HepG2 (cell line): ENCODE results near the gene TENT5A.

ENCODE experiments used
- CBFB ChIP-seq: sonication (generic); formaldehyde crosslinking; IDR thresholded peaks from 2 replicates; pipeline ENCODE4 v1.4.0; 2020; ENCODE audit warnings: missing genetic modification reagents
- CHD4 ChIP-seq: fragments of 200-600 bp; sonication (generic); IDR thresholded peaks from 2 replicates; pipeline ENCODE4 v1.7.0; 2017; ENCODE audit warnings: mild to moderate bottlenecking, low read length, borderline replicate concordance
- MAZ ChIP-seq, 2 experiments: sonication (generic) in 1 of 2; formaldehyde crosslinking in 1 of 2; IDR thresholded peaks; 2 replicates each; pipeline versions ENCODE4 v1.5.0 to v1.6.1; 2012 to 2020; ENCODE audit warnings: low read depth in 2 of 2, mild to moderate bottlenecking in 2 of 2, borderline replicate concordance in 1 of 2, improper control_type of control experiment in 1 of 2, low read length in 1 of 2, missing genetic modification reagents in 1 of 2, moderate library complexity in 1 of 2
- NCOA2 ChIP-seq: sonication (generic); formaldehyde crosslinking; IDR thresholded peaks from 2 replicates; pipeline ENCODE4 v1.8.0; 2022; ENCODE audit warnings: inconsistent platforms
- NFE2 ChIP-seq: sonication (generic); formaldehyde crosslinking; IDR thresholded peaks from 2 replicates; pipeline ENCODE4 v1.4.0; 2020; ENCODE audit warnings: missing genetic modification reagents
- NFE2L1 ChIP-seq: sonication (generic); formaldehyde crosslinking; IDR thresholded peaks from 2 replicates; pipeline ENCODE4 v1.4.0; 2020; ENCODE audit warnings: missing genetic modification reagents, mild to moderate bottlenecking, borderline replicate concordance
- POLR2AphosphoS2 ChIP-seq: IDR thresholded peaks from 2 replicates; pipeline ENCODE4 v1.6.1; 2011; ENCODE audit warnings: low read depth, low read length, improper control_type of control experiment
- POLR2AphosphoS5 ChIP-seq: IDR thresholded peaks from 2 replicates; pipeline ENCODE4 v1.6.1; 2012; ENCODE audit warnings: low read depth, low read length
- SP4 ChIP-seq: sonication (generic); formaldehyde crosslinking; IDR thresholded peaks from 2 replicates; pipeline ENCODE4 v1.8.1; 2023; ENCODE audit warnings: mild to moderate bottlenecking, missing genetic modification reagents
- SYNCRIP ChIP-seq: fragments of 200-400 bp; formaldehyde crosslinking; IDR thresholded peaks from 2 replicates; pipeline ENCODE4 v1.6.1; 2018; ENCODE audit warnings: mild to moderate bottlenecking, low read depth, low read length; ENCODE audit not compliant: insufficient read depth
- TARDBP ChIP-seq: sonication (generic); formaldehyde crosslinking; IDR thresholded peaks from 2 replicates; pipeline ENCODE4 v1.8.0; 2022; ENCODE audit warnings: mild to moderate bottlenecking, missing genetic modification reagents
- THRA ChIP-seq: sonication (generic); formaldehyde crosslinking; IDR thresholded peaks from 2 replicates; pipeline ENCODE4 v1.4.0; 2020; ENCODE audit warnings: missing genetic modification reagents, borderline replicate concordance
- TRIM22 ChIP-seq: fragments of 450-650 bp; IDR thresholded peaks from 2 replicates; pipeline ENCODE4 v1.6.1; 2017
- ZNF383 ChIP-seq: sonication (generic); formaldehyde crosslinking; IDR thresholded peaks from 2 replicates; pipeline ENCODE4 v1.4.0; 2020; ENCODE audit warnings: missing genetic modification reagents, mild to moderate bottlenecking, borderline replicate concordance

DNA sequence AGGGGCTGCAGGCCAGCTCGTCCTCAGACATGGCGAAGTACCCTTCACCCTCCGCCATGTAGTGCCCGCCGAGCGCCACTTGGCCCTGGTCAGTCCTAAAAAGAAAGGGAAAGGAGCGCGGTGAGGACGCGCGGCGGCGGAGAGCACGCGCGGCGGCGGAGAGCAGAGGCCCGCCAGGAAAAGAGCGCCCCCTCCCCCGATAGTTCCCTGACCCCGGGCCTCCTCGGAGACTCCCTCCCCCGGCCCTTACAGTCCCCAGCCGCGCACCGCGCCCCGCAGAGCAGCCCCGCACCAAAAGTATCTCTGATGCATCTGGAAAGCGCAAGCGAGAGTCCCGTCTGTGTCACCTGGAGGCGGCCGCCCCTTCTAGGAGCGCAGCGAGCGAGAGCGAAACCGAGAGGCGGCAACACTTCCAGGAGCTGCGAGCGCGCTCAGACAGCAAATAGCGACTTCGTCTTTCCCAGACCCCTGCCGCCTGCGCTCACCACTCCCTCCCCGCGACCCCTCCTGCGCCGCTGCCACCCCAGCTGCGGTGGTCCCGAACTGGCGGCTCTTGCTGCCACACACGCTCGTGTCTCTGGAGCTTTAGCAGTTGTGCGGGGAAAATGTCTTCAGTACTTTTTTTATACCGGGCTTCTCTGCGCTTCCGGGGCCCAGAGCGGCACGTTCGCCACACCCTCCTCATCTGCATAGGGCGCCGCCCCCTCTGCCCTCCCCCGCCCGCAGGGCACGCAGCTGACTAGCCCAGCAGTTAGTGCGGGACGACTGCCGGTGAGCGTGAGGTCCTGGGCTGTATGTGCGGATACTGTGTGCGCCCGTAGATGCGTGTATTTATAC, at the start of gene TENT5A:
- TF ChIP-seq THRA (CRISPR knock-in tag) (no peak), CHD4 (no peak), SYNCRIP (no peak), TARDBP (CRISPR knock-in tag) (no peak), NFE2L1 (no peak), CBFB (CRISPR knock-in tag) (no peak), NFE2 (CRISPR knock-in tag) (no peak), NCOA2 (CRISPR knock-in tag) (no peak), TRIM22 (no peak), MAZ (IDR thresholded peaks at IDR 0.05; ENCODE audit: borderline replicate concordance, low read depth, low read length) (peak; percentile 57; the same call in 1 of the 2 replicates), MAZ (CRISPR knock-in tag; IDR thresholded peaks at IDR 0.05; ENCODE audit: low read depth) (0 out of 2 replicates have a peak, but pooled peaks have one; percentile 5), POLR2AphosphoS5 (peak; percentile 83), SP4 (CRISPR knock-in tag) (no peak), POLR2AphosphoS2 (no peak), ZNF383 (no peak)
